PC-3 (cell line): ENCODE measurements around the gene DLGAP5.

Experiments used
- EZH2phosphoT487 ChIP-seq: fragments of 300-600 bp; sonication (generic); IDR thresholded peaks from 2 replicates; pipeline ENCODE4 v1.6.1; 2018; ENCODE audit warnings: mild to moderate bottlenecking, antibody characterized with exemption, low read length, borderline replicate concordance
- TF ChIP-seq, protein P1 (sequence below): fragments of 300-600 bp; sonication (generic); conservative IDR thresholded peaks from 2 replicates; pipeline ENCODE4 v1.5.1; 2017; ENCODE audit warnings: antibody characterized with exemption, low read depth, mild to moderate bottlenecking, low read length

- TF ChIP-seq, protein P1, sequence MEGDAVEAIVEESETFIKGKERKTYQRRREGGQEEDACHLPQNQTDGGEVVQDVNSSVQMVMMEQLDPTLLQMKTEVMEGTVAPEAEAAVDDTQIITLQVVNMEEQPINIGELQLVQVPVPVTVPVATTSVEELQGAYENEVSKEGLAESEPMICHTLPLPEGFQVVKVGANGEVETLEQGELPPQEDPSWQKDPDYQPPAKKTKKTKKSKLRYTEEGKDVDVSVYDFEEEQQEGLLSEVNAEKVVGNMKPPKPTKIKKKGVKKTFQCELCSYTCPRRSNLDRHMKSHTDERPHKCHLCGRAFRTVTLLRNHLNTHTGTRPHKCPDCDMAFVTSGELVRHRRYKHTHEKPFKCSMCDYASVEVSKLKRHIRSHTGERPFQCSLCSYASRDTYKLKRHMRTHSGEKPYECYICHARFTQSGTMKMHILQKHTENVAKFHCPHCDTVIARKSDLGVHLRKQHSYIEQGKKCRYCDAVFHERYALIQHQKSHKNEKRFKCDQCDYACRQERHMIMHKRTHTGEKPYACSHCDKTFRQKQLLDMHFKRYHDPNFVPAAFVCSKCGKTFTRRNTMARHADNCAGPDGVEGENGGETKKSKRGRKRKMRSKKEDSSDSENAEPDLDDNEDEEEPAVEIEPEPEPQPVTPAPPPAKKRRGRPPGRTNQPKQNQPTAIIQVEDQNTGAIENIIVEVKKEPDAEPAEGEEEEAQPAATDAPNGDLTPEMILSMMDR = no peak
- TF ChIP-seq EZH2phosphoT487 = no peak
Observed at GRCh38 chr14:55123852-55124639, 67.3 kb downstream of the DLGAP5 start.
